GM19035 (cell line): ENCODE measurements around the gene SUMO3.
A peak's percentile ranks its signal among the peaks of the same experiment; 100 is the strongest.

Source experiments
- ATAC-seq: cut with Tn5 transposase; IDR thresholded peaks from one replicate; pipeline ENCODE4 v1.9.1; 2021; ENCODE audit not compliant: unreplicated experiment

Gene SUMO3

DNA sequence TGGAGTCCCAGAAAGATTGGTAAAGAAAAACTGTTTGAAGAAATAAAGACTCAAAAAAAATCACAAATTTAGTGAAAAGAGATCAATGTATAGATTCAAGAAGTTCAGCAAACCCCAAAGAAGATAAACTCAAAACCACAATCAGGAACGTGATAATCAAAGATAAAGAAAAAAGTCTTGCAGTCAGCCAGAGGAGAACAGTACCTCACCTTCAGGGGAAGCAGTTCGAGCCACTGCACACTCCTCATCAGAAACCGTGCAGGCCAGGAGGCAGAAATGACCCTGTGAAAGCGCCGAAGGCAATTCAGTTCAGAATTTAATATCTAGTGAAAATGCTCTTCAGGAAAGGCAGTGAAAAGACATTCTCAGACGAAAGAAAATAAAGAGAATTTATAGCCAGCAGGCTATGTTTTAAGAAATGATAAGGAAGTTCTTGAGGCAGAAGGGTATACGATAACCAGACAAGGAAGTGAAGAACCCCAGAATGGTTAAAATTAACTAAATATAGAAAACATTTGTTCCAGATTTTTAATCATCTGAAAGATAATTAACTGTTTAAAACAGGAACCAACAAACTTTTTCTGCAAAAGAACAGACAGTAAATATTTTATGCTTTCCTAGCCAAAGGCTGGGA, 13.5 kb upstream of the SUMO3 start:
- no peak for ATAC-seq

DNA sequence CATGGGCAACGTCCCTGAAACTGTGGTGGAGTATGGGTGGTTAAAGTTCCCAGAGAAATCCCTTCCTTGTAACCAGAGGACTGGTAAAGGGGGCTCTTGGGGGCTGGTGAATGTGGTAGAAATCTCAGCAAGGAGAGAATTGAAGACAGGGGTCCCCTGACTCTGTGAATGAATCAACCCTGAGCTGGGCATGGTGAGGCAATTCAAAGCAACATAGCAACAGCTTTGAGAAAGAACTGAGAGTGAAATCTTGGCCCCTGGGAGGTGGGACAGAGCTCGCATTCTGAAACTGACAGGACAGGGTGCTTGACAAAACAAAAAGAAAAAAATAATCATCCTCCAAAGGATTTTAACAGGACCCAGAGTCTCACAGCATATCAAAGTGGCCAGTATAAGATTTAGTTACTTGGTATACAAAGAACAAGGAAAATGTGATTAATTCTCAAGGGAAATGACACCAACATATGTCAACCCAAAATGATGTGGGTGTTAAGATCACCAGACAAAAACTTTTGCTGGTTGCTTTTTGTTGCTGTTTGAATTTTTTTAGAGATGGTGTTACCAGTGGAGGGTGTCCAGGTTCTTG, 11.7 kb upstream of the SUMO3 start:
- no peak for ATAC-seq

GRCh38 chr21:44828362-44829056, 10.6 kb upstream of the SUMO3 start:
- ATAC-seq = no peak

GRCh38 chr21:44823179-44823660, 5.4 kb upstream of the SUMO3 start:
- ATAC-seq = no peak

- ATAC-seq = no peak
Measured at GRCh38 chr21:44822484-44823178, 4.8 kb upstream of the SUMO3 start.

- no peak for ATAC-seq
Measured at GRCh38 chr21:44820851-44821250, 3.0 kb upstream of the SUMO3 start.

DNA sequence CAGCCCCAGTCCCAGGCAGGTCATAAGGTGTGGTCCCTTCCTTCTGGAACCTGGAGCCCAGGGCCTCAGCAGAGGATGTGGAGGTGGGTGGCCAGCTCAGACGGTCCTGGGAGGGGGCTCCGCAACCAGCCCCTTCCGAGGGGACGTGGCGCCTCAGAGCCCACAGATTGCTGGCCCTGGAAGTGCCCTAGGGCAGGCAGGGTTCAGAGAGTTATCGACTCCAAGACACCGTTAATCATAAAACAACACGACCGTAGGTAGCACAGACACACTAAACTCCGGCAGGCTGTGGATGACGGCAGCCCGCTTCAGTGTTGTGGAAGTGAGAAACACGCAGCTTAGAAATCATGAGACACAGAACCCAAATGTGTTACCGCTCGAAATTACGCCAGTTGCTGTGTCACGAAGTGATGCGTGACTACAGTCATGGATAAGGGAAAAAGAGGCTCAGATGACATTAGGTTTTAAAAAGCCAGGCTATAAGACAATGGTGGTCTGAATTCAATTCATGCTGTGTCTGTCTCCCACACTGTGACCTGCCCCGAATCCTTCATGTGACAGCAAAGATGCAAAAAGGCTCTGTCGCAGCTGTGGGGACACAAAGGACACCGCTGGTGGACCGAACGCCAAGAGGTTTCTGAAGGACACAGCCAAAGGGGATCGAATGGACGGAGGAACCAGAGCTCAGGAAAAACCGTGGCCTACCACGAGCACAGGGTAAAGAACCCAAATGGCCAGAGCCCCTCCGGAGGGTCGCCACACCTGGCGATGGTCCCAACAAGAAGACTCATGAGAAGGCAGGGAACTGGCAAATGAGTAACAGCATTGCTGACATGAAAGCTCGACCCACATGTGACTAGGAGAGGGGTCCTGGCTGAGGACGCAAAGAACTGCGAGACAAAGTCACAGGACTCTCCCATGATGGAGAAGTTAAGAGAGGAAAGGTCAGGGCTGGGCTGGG, 1.7 kb upstream of the SUMO3 start:
- no peak for ATAC-seq

DNA sequence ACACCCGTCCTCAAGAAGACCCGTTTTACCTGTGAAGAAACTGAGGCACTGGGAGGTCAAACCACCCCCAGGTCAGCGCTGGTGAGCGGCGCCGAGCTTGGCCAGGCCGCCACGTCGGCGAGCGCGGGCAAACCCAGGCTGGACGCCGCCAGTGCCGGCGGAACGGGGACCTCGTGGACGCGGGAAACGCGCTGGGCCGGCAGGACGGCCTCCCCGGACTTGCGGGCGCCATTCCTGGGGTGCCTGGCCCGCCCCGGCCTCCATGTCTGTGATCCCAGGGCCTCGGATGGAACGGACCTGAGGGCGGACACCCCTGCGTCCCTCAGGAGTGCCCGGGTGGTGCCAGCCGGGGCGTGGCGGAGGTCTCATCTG, 764 bp upstream of the SUMO3 start:
- ATAC-seq = no peak

DNA sequence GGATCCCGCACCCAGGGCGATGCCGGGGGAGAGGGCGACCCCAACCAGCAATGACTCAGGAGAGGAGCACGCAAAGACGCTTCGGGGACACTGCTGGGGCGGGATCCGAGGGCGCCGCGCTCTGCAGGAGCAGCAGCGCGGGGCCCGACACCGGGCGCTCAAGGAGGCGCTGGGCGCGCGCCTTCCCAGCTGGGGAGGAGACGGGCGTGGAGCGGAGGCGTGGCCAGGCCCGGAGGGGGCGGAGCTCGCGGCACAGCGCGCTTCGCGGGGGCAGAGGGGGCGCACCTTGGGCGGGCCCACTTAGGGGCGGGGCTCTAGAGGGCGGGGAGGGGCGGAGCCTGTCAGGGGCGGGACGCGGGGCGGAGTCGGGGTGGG, 369 bp downstream of the SUMO3 start:
- peak; percentile 74 for ATAC-seq

DNA sequence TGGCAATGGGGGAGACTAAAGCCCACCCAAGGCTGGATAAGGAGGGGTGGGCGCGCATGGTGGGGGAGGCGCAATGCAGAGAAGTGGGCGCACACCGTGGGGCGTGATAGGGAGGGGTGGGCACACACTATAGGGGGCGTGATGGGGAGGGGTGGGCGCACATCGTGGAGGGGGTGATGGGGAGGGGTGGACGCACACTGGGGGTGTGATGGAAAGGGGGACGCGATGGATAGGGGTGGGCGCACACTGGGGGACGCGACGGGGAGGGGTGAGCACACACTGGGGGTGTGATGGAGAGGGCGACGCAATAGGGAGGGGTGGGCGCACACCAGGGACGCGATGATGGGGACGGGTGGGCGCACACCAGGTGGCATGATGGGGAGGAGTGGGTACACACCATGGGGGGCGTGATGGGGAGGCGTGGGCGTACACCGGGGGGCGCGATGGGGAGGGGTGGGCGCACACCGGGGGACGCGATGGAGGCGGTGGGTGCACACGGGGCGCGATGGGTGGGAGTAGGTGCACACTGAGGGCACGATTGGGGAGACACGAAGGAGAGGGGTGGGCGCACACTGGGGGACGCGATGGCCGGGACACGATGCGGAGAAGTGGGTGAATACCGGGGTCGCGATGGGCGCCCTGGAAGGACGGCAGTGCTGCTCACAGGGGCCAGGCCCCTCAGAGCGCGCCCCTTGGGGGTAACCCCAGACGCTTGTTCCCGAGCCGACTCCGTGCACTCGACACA, 929 bp downstream of the SUMO3 start:
- ATAC-seq = peak; percentile 18

DNA sequence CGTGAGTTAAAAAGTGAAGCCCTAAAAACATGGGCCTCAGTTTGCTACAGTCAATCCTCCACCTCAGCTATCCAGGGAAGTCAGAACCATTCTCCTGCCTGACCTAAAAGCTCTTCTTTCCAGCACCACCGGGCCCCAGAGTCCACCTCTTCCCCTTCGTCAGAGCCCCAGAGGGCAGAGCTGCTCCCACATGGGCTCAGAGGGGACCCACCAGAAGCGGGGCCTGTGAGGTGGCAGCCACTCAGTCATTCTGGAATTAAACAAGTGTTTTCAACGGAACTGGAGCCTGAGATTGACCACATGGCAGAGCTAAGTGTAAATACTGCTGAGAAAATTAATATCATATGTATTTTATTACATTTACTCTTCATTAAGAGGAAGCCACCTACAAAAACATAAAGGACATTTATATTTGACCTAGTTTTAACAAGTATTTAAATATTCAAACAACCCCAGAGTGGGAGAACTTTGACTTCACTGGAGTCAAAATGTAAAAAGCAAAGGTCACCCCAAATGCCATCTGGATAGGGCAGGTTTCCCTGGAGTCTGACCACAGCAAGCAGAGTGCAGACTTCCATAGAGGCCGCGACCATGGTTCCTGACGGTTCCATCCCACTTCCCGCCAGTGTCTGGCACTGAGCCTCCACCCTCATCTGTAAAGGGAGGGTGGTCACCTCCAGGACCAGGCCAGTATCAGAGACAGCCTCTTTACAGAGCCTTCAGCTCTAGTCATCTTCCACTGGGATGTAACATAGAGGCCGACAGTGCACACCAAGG, 1.8 kb downstream of the SUMO3 start:
- no peak for ATAC-seq

- no peak for ATAC-seq
Measured at GRCh38 chr21:44815225-44815624, 2.6 kb downstream of the SUMO3 start.

DNA sequence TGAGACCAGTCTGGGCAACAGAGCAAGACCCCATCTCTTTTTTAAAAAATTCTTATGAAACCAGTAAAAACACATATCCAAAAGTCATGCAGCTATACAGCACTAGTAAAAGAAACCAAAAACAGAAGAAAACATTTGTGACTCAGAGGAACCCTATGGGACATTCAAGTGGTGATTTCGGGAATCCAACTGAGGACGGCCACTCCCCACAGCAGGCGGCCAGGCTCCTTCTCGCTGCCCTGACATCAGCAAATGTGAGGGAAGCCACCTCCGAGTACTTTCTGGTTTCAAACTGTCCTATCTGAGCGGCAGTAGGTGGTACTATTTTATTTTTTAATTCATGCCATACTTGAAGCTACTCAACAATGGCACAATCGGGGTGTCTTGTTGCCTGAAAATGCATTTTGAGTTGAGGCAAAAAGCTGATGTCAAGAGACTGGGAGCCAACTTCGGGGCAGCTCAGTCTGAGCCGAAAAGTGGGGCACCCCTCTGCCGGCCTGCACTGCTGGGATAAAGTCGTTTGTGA, 3.3 kb downstream of the SUMO3 start:
- ATAC-seq = no peak

GRCh38 chr21:44813727-44814126, 4.1 kb downstream of the SUMO3 start:
- no peak for ATAC-seq

DNA sequence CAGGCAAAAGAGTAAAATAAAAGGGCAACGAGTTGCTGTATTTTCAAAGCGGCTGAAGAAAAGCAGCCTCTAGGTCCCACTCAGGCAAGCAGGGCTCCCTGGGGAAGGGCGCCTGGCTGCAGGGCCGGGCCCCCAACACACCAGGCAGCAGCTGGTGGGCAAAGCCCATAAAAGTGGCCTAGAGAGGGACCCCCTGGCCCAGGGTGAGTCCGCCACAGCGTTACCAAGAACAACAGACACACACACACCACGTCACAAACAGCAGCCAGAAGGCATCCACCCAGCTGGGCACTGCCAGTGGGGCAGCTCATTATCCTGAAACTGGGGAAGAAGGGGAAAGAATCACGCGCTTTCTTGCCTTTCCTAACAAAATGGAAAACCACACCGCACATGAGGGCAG, 4.7 kb downstream of the SUMO3 start:
- no peak for ATAC-seq

DNA sequence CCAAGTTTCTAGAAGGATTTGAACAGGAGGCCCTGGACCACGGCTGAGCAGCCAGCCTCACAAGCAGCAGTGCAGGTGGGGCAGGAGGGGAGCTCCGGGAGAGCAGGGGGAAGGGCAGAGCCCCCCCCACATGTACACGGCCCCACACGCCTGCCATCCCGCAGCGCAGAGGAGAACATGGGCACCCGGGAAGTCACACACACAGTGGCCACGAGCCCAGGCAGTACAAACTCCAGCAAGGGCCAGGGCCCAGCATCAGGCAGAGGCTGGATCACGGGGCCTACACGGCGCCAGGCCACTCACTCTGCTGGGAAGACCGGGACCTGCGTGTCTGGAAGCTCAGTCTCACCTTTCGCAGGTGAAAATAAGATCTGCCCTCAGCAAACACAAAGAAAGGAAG, 5.2 kb downstream of the SUMO3 start:
- ATAC-seq = no peak

DNA sequence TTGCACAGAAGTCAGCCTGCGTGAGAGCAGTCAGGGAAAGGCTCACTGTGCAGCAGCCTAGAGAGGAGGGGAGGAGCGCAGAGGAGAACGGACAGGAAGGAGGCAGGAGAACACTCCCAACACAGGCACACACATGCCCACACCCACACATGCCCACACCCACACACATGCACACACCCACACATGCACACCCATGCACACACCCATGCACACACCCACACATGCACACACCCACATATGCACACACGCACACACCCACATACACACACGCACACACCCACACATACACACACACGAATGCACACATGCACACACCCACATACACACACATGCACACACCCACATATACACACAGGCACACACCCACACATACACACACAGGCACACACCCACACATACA, 7.1 kb downstream of the SUMO3 start:
- ATAC-seq = no peak

DNA sequence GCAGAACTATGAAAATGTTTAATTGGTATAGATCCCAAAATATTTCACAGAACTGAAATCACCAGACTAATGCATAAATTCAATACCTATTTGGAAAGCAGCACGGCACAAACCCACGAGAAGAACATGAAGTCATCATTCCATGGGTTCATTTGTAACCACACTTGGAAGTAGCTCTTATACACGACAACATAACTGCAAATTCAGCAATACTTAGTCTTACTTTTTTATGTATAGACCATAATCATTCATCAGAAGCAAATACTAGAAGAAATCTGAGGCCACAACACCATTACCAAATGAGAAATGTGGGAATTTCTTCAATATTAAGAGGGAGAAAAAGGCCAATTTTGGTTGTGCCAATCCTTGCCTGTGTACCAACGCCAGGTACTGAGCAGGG, 12.0 kb downstream of the SUMO3 start:
- no peak for ATAC-seq

DNA sequence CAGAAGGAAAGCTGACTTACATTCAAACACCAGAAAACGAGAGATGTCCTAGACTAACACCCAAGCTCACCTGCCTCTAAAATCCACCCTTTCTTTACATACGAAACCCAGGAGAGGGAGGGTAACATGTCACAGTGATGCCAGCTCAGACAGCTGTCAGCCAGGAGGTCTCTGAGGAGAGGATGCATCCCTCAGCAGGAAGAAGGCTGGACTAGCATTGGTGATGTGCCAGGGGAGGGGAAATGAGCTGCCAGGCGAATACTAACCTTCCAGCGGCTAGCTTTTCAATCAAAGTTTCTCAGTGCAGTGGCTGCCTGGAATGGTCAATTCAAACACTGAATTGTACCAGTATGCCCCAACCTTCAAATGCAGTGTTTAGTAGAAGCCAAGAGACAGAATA, 12.6 kb downstream of the SUMO3 start:
- ATAC-seq = no peak
